Suprapubic skin (tissue), 4 donors: ENCODE data around the gene WDR7.

Source experiments
- CTCF ChIP-seq, 2 donors: fragments of 200-600 bp in 1 of 2; fragments of 450-650 bp in 1 of 2; sonication (generic) in 1 of 2; IDR thresholded peaks; one replicate each; pipeline ENCODE4 v1.5.1; 2016 to 2019; ENCODE audit warnings: antibody characterized with exemption in 2 of 2, mild to moderate bottlenecking in 1 of 2, moderate library complexity in 1 of 2
- EP300 ChIP-seq: sonication (generic); formaldehyde crosslinking; IDR thresholded peaks from one replicate; pipeline ENCODE4 v1.6.1; 2017; ENCODE audit warnings: antibody characterized with exemption
- POLR2AphosphoS5 ChIP-seq, 3 donors: sonication (generic); formaldehyde crosslinking; IDR thresholded peaks; one replicate each; pipeline ENCODE4 v1.6.1; 2017; ENCODE audit warnings: antibody characterized with exemption in 3 of 3

- TF ChIP-seq CTCF (IDR thresholded peaks at IDR 0.05) (no peak), POLR2AphosphoS5 (IDR thresholded peaks at IDR 0.05) (no peak), EP300 (no peak)
Observed at GRCh38 chr18:56702946-56703345, 51.8 kb downstream of the WDR7 start.
